ENCODE data around the gene PRRG3.

GRCh38 chrX:151697522-151697921 lies 2.3 kb downstream of the PRRG3 start:
- TF ChIP-seq POLR2AphosphoS5 (IDR thresholded peaks at IDR 0.05; ENCODE audit: insufficient read depth in 1 of 2, low read depth in 1 of 2) (no peak), CTCF (IDR thresholded peaks at IDR 0.05) (no peak), POLR2A (IDR thresholded peaks at IDR 0.05) (no peak)
